Caco-2 (cell line): ENCODE results near the gene HYOU1. TPM values are rescaled to one million over a fixed set of nuclear protein-coding genes. Genes with fewer than 3 reads are reported as not detected.
A peak's percentile ranks its signal among the peaks of the same experiment; 100 is the strongest.

Experiments
- BruUV-seq: library from RNA; stranded (reverse); fragments of 400-500 nt; replicated peaks from 2 replicates; lab custom pipeline; 2021; lab: Mats Ljungman, UMichigan
- CTCF ChIA-PET: fragments of 300-600 bp; sonication (Branson Sonifier 250); formaldehyde crosslinking; loops from one replicate; lab custom pipeline; 2022; ENCODE audit warnings: antibody characterized with exemption; lab: Charles Lee
- POLR2A ChIA-PET: fragments of 300-600 bp; sonication (Branson Sonifier 250); formaldehyde crosslinking; loops from one replicate; lab custom pipeline; 2022; ENCODE audit warnings: antibody characterized with exemption; lab: Charles Lee
- DNase-seq, 2 experiments: peaks; one replicate each; pipeline versions ENCODE4 v3.0.0 to v3.0.0-alpha.2; 2020 to 2022
- H3K27me3 ChIP-seq: replicated peaks from 2 replicates; pipeline ENCODE4 v1.6.0; 2011; ENCODE audit warnings: low read length; ENCODE audit not compliant: control insufficient read depth, insufficient read depth
- H3K36me3 ChIP-seq: 2 replicates; pipeline ENCODE4 v1.5.1; 2011; ENCODE audit warnings: low read length; ENCODE audit not compliant: control insufficient read depth, insufficient read depth
- H3K4me1 ChIP-seq: fragments of 250-450 bp; sonication (Bioruptor Pico); 2 replicates; pipeline ENCODE4 v1.5.1; 2020; ENCODE audit warnings: mild to moderate bottlenecking
- H3K4me3 ChIP-seq: 2 replicates; pipeline ENCODE4 v1.5.1; 2011; ENCODE audit warnings: low read depth, mild to moderate bottlenecking, control low read depth, low read length
- H3K9me3 ChIP-seq: fragments of 250-450 bp; sonication (Bioruptor Pico); 2 replicates; pipeline ENCODE4 v1.5.1; 2020; ENCODE audit warnings: mild to moderate bottlenecking, moderate library complexity
- H3K27ac Mint-ChIP-seq: one replicate; pipeline ENCODE4 v1.8.0; 2022; ENCODE audit warnings: mixed read lengths; ENCODE audit not compliant: unreplicated experiment
- H3K27me3 Mint-ChIP-seq: one replicate; pipeline ENCODE4 v1.8.0; 2022; ENCODE audit warnings: mixed read lengths; ENCODE audit not compliant: insufficient read depth, unreplicated experiment
- H3K36me3 Mint-ChIP-seq: one replicate; pipeline ENCODE4 v1.8.0; 2022; ENCODE audit warnings: mild to moderate bottlenecking, mixed read lengths; ENCODE audit not compliant: insufficient read depth, unreplicated experiment
- H3K4me1 Mint-ChIP-seq: one replicate; pipeline ENCODE4 v1.8.0; 2022; ENCODE audit warnings: low read depth, mixed read lengths; ENCODE audit not compliant: unreplicated experiment
- H3K4me3 Mint-ChIP-seq: one replicate; pipeline ENCODE4 v1.8.0; 2022; ENCODE audit warnings: mild to moderate bottlenecking, moderate library complexity, mixed read lengths; ENCODE audit not compliant: unreplicated experiment
- H3K9me3 Mint-ChIP-seq: one replicate; pipeline ENCODE4 v1.8.0; 2022; ENCODE audit warnings: mixed read lengths; ENCODE audit not compliant: unreplicated experiment
- intact Hi-C: fragments of 100-400 bp; cut with micrococcal nuclease; formaldehyde crosslinking; loops from one replicate; pipeline ENCODE4 v1.10.0; 2022; ENCODE audit not compliant: unreplicated experiment
- total RNA-seq: library from RNA; stranded (reverse); gene quantifications from 2 replicates; pipeline ENCODE4 v1.2.3, GENCODE V29; 2022
- TF ChIP-seq, protein P1 (sequence below), 2 experiments: fragments of 200-600 bp in 1 of 2; IDR thresholded peaks; 1 replicate in 1 of 2; 2 replicates in 1 of 2; pipeline versions ENCODE4 v1.5.1 to v1.8.0; 2011 to 2022; ENCODE audit warnings: antibody characterized with exemption in 1 of 2, control low read depth in 1 of 2, inconsistent platforms in 1 of 2, low read depth in 1 of 2, low read length in 1 of 2, mild to moderate bottlenecking in 1 of 2, moderate library complexity in 1 of 2; ENCODE audit not compliant: insufficient read depth in 1 of 2, severe bottlenecking in 1 of 2, unreplicated experiment in 1 of 2

The HYOU1 gene
- total RNA-seq, 1 experiment from 2014 or later, result 366 TPM

- Mint-ChIP-seq H3K27me3 (no peaks in the 10 kb centered on the region), H3K27ac (no peak overlapping the region), H3K4me1 (no peaks in the 10 kb centered on the region), H3K9me3 (no peaks in the 10 kb centered on the region), H3K36me3 (peaks cover 76% of the 10 kb centered on the region), H3K4me3 (no peak overlapping the region)
- no TSS peak for BruUV-seq
- H3K27me3 ChIP-seq, result no peaks in the 10 kb centered on the region
- POLR2A ChIA-PET, result interaction anchor here (0.6 kb wide), 2 partner anchors 8 to 33 kb away, joined by 3 read pairs; no protein-coding TSS in a partner anchor
- intact Hi-C loops, result no loop called here
- TF ChIP-seq, protein P1, sequence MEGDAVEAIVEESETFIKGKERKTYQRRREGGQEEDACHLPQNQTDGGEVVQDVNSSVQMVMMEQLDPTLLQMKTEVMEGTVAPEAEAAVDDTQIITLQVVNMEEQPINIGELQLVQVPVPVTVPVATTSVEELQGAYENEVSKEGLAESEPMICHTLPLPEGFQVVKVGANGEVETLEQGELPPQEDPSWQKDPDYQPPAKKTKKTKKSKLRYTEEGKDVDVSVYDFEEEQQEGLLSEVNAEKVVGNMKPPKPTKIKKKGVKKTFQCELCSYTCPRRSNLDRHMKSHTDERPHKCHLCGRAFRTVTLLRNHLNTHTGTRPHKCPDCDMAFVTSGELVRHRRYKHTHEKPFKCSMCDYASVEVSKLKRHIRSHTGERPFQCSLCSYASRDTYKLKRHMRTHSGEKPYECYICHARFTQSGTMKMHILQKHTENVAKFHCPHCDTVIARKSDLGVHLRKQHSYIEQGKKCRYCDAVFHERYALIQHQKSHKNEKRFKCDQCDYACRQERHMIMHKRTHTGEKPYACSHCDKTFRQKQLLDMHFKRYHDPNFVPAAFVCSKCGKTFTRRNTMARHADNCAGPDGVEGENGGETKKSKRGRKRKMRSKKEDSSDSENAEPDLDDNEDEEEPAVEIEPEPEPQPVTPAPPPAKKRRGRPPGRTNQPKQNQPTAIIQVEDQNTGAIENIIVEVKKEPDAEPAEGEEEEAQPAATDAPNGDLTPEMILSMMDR (IDR thresholded peaks at IDR 0.05; ENCODE audit: insufficient read depth in 1 of 2, low read depth in 1 of 2, low read length in 1 of 2, severe bottlenecking in 1 of 2, unreplicated experiment in 1 of 2), result no peak
- H3K4me3 ChIP-seq, result no peak overlapping the region
- peaks cover 12% of the 10 kb centered on the region for H3K36me3 ChIP-seq
- H3K4me1 ChIP-seq, result no peaks in the 10 kb centered on the region
- no peak for DNase-seq
- CTCF ChIA-PET, result no interaction called here
- H3K9me3 ChIP-seq, result no peaks in the 10 kb centered on the region
These were observed 21.8 kb upstream of the HYOU1 start for GRCh38 chr11:119078675-119079420.

DNA sequence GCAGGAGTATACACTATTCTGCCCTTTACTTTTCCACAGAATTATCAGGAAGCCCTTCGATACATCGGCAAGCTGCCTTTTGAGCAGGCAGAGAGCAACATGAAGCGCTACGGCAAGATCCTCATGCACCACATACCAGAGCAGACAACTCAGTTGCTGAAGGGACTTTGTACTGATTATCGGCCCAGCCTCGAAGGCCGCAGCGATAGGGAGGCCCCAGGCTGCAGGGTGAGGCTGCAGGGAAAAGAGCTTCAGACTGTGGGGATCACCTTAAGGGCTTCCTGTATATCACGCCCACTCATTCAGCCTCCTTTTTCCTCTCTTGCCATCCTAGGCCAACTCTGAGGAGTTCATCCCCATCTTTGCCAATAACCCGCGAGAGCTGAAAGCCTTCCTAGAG is 20.8 kb upstream of the HYOU1 start:
- Mint-ChIP-seq H3K27ac (no peak overlapping the region), H3K36me3 (peaks cover 86% of the 10 kb centered on the region), H3K27me3 (no peaks in the 10 kb centered on the region), H3K9me3 (no peaks in the 10 kb centered on the region), H3K4me1 (no peaks in the 10 kb centered on the region), H3K4me3 (no peak overlapping the region)
- peaks cover 22% of the 10 kb centered on the region for H3K36me3 ChIP-seq
- intact Hi-C loops, result no loop called here
- no peak for DNase-seq
- CTCF ChIA-PET, result no interaction called here
- TF ChIP-seq, protein P1 (IDR thresholded peaks at IDR 0.05; ENCODE audit: insufficient read depth in 1 of 2, low read depth in 1 of 2, low read length in 1 of 2, severe bottlenecking in 1 of 2, unreplicated experiment in 1 of 2), result no peak
- POLR2A ChIA-PET, result no interaction called here
- H3K27me3 ChIP-seq, result no peaks in the 10 kb centered on the region
- no peaks in the 10 kb centered on the region for H3K4me1 ChIP-seq
- H3K4me3 ChIP-seq, result no peak overlapping the region
- H3K9me3 ChIP-seq, result no peaks in the 10 kb centered on the region
- BruUV-seq, result no TSS peak

DNA sequence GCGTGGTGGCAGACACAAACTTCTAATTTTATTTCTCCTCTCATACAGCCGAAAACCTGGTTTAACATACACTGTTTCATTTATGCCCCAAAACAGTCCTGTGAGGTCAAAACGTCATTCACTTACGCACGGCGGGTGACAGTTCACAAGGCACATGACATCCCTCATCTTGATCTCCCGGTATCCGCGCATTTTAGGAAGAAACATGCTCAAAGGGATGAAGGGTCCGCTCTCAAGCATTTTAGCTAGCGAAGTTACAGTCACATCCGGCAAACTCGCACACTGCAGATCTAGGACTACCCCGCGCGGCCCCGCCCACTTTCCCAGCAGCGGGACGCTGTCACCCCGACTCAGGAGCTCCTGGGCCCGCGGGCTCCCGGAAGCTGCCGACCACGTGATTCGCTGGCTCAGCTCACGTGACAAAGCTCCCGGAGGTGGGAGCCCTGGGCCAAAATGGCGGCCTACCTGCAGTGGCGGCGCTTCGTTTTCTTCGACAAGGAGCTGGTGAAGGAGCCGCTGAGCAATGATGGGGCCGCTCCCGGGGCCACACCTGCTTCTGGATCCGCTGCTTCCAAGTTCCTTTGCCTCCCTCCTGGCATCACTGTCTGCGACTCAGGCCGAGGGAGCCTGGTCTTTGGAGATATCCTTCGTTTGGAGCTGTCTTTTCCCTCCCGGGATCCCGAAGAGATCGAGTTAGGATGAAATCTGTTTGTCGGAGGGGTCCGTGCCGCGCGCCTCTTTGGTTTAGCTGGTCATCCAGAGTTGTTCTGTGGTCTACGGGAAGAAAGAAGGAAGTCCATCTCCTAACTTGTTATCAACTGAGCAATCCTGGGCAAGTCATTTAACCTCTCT is 10.6 kb upstream of the HYOU1 start, which contains the start of gene VPS11:
Gene VPS11, plus strand, starts transcription at position 448 of the 852 bp plus-strand sequence. Its CDS starts 6 bp downstream, at position 454.
- CTCF ChIA-PET, result interaction anchor here (0.5 to 1.8 kb wide), 20 partner anchors 11 to 407 kb away, joined by 3 to 25 read pairs (median 4); partner anchors contain the start of genes BCL9L, C2CD2L, DPAGT1 and HINFP
- H3K27ac Mint-ChIP-seq, result peak within 1 kb of the TSS; percentile 95
- Histone ChIP-seq H3K27me3 (no peaks in the 10 kb centered on the region), H3K36me3 (peaks cover 5% of the 10 kb centered on the region; the same call in 1 of the 2 replicates), H3K4me1 (no peaks in the 10 kb centered on the region), H3K4me3 (peak within 1 kb of the TSS; percentile 80), H3K9me3 (no peaks in the 10 kb centered on the region)
- POLR2A ChIA-PET, result interaction anchor here (0.6 to 2.2 kb wide), 28 partner anchors 10 to 1740 kb away, joined by 3 to 72 read pairs (median 5); partner anchors contain the start of genes C2CD2L, CBL, CENATAC and CEP164
- H3K27me3 Mint-ChIP-seq, result no peaks in the 10 kb centered on the region
- DNase-seq, result peak; percentile 99
- H3K36me3 Mint-ChIP-seq, result peaks cover 50% of the 10 kb centered on the region
- H3K4me1 Mint-ChIP-seq, result peaks cover 12% of the 10 kb centered on the region
- TF ChIP-seq, protein P1 (IDR thresholded peaks at IDR 0.05; ENCODE audit: insufficient read depth in 1 of 2, low read depth in 1 of 2, low read length in 1 of 2, severe bottlenecking in 1 of 2, unreplicated experiment in 1 of 2), result no peak
- no peaks in the 10 kb centered on the region for H3K9me3 Mint-ChIP-seq
- intact Hi-C loops, result loop anchor here (1.0 kb wide), 4 partner anchors 10 to 33 kb away; partner anchors contain the start of genes HMBS and HYOU1
- no TSS peak for BruUV-seq
- peak within 1 kb of the TSS; percentile 100 for H3K4me3 Mint-ChIP-seq
